Common myeloid progenitor, CD34-positive (primary cell): ENCODE results near the gene TMBIM4.
A peak's percentile ranks its signal among the peaks of the same experiment; 100 is the strongest.

Experiments used
- CTCF ChIA-PET: fragments of 350-600 bp; sonication (Branson Sonifier 250); formaldehyde crosslinking; loops from one replicate; lab custom pipeline; 2021; ENCODE audit warnings: antibody characterized with exemption; lab: Charles Lee
- POLR2A ChIA-PET: fragments of 350-600 bp; sonication (Branson Sonifier 250); formaldehyde crosslinking; loops from one replicate; lab custom pipeline; 2021; ENCODE audit warnings: antibody characterized with exemption; lab: Charles Lee
- DNase-seq, 3 donors: peaks; one replicate each; pipeline versions ENCODE4 v3.0.0 to v3.0.0-alpha.2; 2013
- H3K27ac ChIP-seq, 2 experiments: 1 replicate in 1 of 2; 2 replicates in 1 of 2; pipeline ENCODE4 v1.7.0; 2013; ENCODE audit warnings: inconsistent platforms in 2 of 2, low read length in 2 of 2, mild to moderate bottlenecking in 2 of 2, low read depth in 1 of 2, moderate library complexity in 1 of 2; ENCODE audit not compliant: severe bottlenecking in 2 of 2, insufficient read depth in 1 of 2, poor library complexity in 1 of 2
- H3K27me3 ChIP-seq, 5 experiments: replicated peaks in 2 of 5; 1 replicate in 3 of 5; 2 replicates in 2 of 5; pipeline versions ENCODE4 v1.6.1 to v1.7.0; 2013; ENCODE audit warnings: low read length in 4 of 5, mild to moderate bottlenecking in 2 of 5, moderate library complexity in 2 of 5, inconsistent platforms in 1 of 5; ENCODE audit not compliant: insufficient read depth in 5 of 5, control insufficient read depth in 4 of 5
- H3K36me3 ChIP-seq, 4 experiments: 1 replicate in 2 of 4; 2 replicates in 2 of 4; pipeline versions ENCODE4 v1.6.1 to v1.7.0; 2013; ENCODE audit warnings: low read length in 3 of 4, control low read depth in 1 of 4, mild to moderate bottlenecking in 1 of 4; ENCODE audit not compliant: control insufficient read depth in 4 of 4, insufficient read depth in 4 of 4
- H3K4me1 ChIP-seq, 4 experiments: 1 replicate in 3 of 4; 2 replicates in 1 of 4; pipeline versions ENCODE4 v1.6.1 to v1.7.1; 2013; ENCODE audit warnings: low read length in 3 of 4, mild to moderate bottlenecking in 3 of 4, control low read depth in 1 of 4, inconsistent platforms in 1 of 4, moderate library complexity in 1 of 4; ENCODE audit not compliant: control insufficient read depth in 4 of 4, insufficient read depth in 4 of 4; ENCODE audit errors: control extremely low read depth in 1 of 4
- H3K4me3 ChIP-seq, 7 experiments: 1 replicate in 4 of 7; 2 replicates in 3 of 7; pipeline versions ENCODE4 v1.5.1 to v1.7.0; 2013; ENCODE audit warnings: mild to moderate bottlenecking in 7 of 7, low read length in 6 of 7, moderate library complexity in 6 of 7, inconsistent platforms in 2 of 7, low read depth in 2 of 7, control low read depth in 1 of 7; ENCODE audit not compliant: insufficient read depth in 4 of 7, control insufficient read depth in 1 of 7; ENCODE audit errors: extremely low read depth in 1 of 7
- H3K9me3 ChIP-seq, 5 experiments: 1 replicate in 4 of 5; 2 replicates in 1 of 5; pipeline versions ENCODE4 v1.6.1 to v1.7.1; 2013; ENCODE audit warnings: low read length in 4 of 5, mild to moderate bottlenecking in 2 of 5, inconsistent platforms in 1 of 5, low read depth in 1 of 5, moderate library complexity in 1 of 5; ENCODE audit not compliant: control insufficient read depth in 4 of 5, insufficient read depth in 2 of 5; ENCODE audit errors: control extremely low read depth in 1 of 5
- WGBS: methylation state at CpG from one replicate; pipeline ENCODE4 v1.1.5; 2013; ENCODE audit not compliant: insufficient coverage; 5-methylcytosine and 5-hydroxymethylcytosine counted together

TMBIM4 gene

GRCh38 chr12:66119229-66119869 lies 50.4 kb downstream of the TMBIM4 start:
- POLR2A ChIA-PET: interaction anchor here (1.3 kb wide), 1 partner anchor 12 kb away, joined by 3 read pairs; the partner anchor contains the start of gene LLPH
- peak in 2 of 3 donors; percentile 55 to 63 for DNase-seq

GRCh38 chr12:66118240-66118891 lies 51.4 kb downstream of the TMBIM4 start:
- POLR2A ChIA-PET: interaction anchor here (0.6 kb wide), 1 partner anchor 91 kb away, joined by 5 read pairs; no protein-coding TSS in a partner anchor
- Histone ChIP-seq H3K4me3 (no peak overlapping the region), H3K27me3 (no peaks in the 10 kb centered on the region), H3K36me3 (peaks cover 8 to 17% (median 13%) of the 10 kb centered on the region in 4 experiments), H3K27ac (no peak overlapping the region), H3K4me1 (peaks cover 6 to 20% (median 10%) of the 10 kb centered on the region in 4 experiments), H3K9me3 (no peaks in the 10 kb centered on the region)
- WGBS: 95% methylated on average over 3 of the region's 9 CpGs
- no peak for DNase-seq
- CTCF ChIA-PET: interaction anchor here (0.8 to 1.5 kb wide), 4 partner anchors 11 to 591 kb away, joined by 3 to 4 read pairs (median 3); no protein-coding TSS in a partner anchor

More at GRCh38 chr12:66119229-66119869, 50.4 kb downstream of the TMBIM4 start:
- Histone ChIP-seq H3K27me3 (no peaks in the 10 kb centered on the region), H3K27ac (no peak overlapping the region), H3K36me3 (peaks cover 9 to 26% (median 19%) of the 10 kb centered on the region in 4 experiments), H3K4me1 (peaks cover 6 to 20% (median 10%) of the 10 kb centered on the region in 4 experiments), H3K4me3 (no peak overlapping the region), H3K9me3 (no peaks in the 10 kb centered on the region)
- WGBS: 100% methylated on average over 1 of the region's 2 CpGs
- CTCF ChIA-PET: interaction anchor here (0.9 to 1.6 kb wide), 4 partner anchors 12 to 597 kb away, joined by 3 to 5 read pairs (median 4); no protein-coding TSS in a partner anchor

GRCh38 chr12:66117242-66117641 lies 52.6 kb downstream of the TMBIM4 start:
- Histone ChIP-seq H3K4me1 (peaks cover 6 to 20% (median 10%) of the 10 kb centered on the region in 4 experiments), H3K9me3 (no peaks in the 10 kb centered on the region), H3K27me3 (no peaks in the 10 kb centered on the region), H3K27ac (no peak overlapping the region), H3K4me3 (no peak overlapping the region), H3K36me3 (peaks cover 5 to 12% (median 8%) of the 10 kb centered on the region in 4 experiments)
- DNase-seq: no peak
- CTCF ChIA-PET: interaction anchor here (0.8 to 1.5 kb wide), 2 partner anchors 141 to 155 kb away, joined by 3 read pairs; no protein-coding TSS in a partner anchor
- WGBS: no CpG with 5 or more reads among the region's 2 CpGs
- POLR2A ChIA-PET: no interaction called here

- no peak overlapping the region for H3K27ac ChIP-seq
- POLR2A ChIA-PET: no interaction called here
- WGBS: 97% methylated on average over 3 of the region's 4 CpGs
- H3K27me3 ChIP-seq: no peaks in the 10 kb centered on the region
- peaks cover 6 to 16% (median 10%) of the 10 kb centered on the region in 4 experiments for H3K4me1 ChIP-seq
- CTCF ChIA-PET: no interaction called here
- H3K4me3 ChIP-seq: no peak overlapping the region
- H3K36me3 ChIP-seq: peaks cover 0 to 4% (median under 1%) of the 10 kb centered on the region in 4 experiments
- no peak for DNase-seq
- H3K9me3 ChIP-seq: no peaks in the 10 kb centered on the region
Observed at GRCh38 chr12:66115071-66115600, 54.7 kb downstream of the TMBIM4 start.

GRCh38 chr12:66113471-66113870 lies 56.3 kb downstream of the TMBIM4 start:
- H3K4me1 ChIP-seq: no peaks in the 10 kb centered on the region
- peaks cover 0 to 1% (median 0%) of the 10 kb centered on the region in 4 experiments for H3K36me3 ChIP-seq
- CTCF ChIA-PET: no interaction called here
- POLR2A ChIA-PET: no interaction called here
- no peaks in the 10 kb centered on the region for H3K27me3 ChIP-seq
- H3K4me3 ChIP-seq: no peak overlapping the region
- DNase-seq: no peak
- no peak overlapping the region for H3K27ac ChIP-seq
- WGBS: 92% methylated on average over 1 of the region's 1 CpG
- H3K9me3 ChIP-seq: no peaks in the 10 kb centered on the region

- Histone ChIP-seq H3K36me3 (no peaks in the 10 kb centered on the region), H3K27me3 (no peaks in the 10 kb centered on the region), H3K4me3 (no peak overlapping the region), H3K9me3 (no peaks in the 10 kb centered on the region), H3K4me1 (peaks cover 0 to 3% (median 0%) of the 10 kb centered on the region in 4 experiments), H3K27ac (no peak overlapping the region)
- POLR2A ChIA-PET: no interaction called here
- CTCF ChIA-PET: no interaction called here
- no peak for DNase-seq
Observed at GRCh38 chr12:66111605-66112004, 58.2 kb downstream of the TMBIM4 start.
